ENCODE measurements around the gene BAIAP3.
A peak's percentile ranks its signal among the peaks of the same experiment; 100 is the strongest.
"Not testable (repeated sequence)": the region's sequence is repeated elsewhere in the genome, so short reads cannot be mapped to it uniquely, and the experiment has no call there.

Gene BAIAP3

DNA sequence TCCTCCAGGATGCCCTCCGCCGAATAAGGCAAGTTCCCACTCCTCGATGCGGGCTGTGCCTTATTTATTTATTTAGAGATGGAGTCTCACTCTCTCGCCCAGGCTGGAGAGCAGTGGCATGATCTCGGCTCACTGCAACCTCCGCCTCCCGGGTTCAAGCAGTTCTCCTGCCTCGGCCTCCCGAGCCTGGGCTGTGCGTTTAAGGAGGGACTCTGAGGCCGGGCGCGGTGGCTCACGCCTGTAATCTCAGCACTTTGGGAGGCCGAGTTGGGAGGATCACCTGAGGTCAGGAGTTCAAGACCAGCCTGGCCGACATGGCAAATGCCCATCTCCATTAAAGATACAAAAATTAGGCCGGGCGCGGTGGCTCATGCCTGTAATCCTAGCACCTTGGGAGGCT, 5.3 kb upstream of the BAIAP3 start:
- DNase-seq (ENCODE audit: low spot score in 2 of 2); H3K9me3 ChIP-seq; in situ Hi-C loops (cut with MboI; ENCODE audit: low sequenced_read_pairs); H3K4me3 ChIP-seq; H3K4me1 ChIP-seq: not testable (repeated sequence)
- H3K36me3 ChIP-seq (replicated peaks): peaks cover 18% of the 10 kb centered on the region
- peaks cover 17% of the 10 kb centered on the region for H3K27me3 ChIP-seq (ENCODE audit: low read depth)

- DNase-seq (ENCODE audit: low spot score in 2 of 2); H3K36me3 ChIP-seq (replicated peaks); H3K4me1 ChIP-seq; H3K4me3 ChIP-seq; in situ Hi-C loops (cut with MboI; ENCODE audit: low sequenced_read_pairs); H3K9me3 ChIP-seq: not testable (repeated sequence)
- peaks cover 24% of the 10 kb centered on the region for H3K27me3 ChIP-seq (ENCODE audit: low read depth)
Measured at GRCh38 chr16:1328961-1329360, 4.5 kb upstream of the BAIAP3 start.

DNA sequence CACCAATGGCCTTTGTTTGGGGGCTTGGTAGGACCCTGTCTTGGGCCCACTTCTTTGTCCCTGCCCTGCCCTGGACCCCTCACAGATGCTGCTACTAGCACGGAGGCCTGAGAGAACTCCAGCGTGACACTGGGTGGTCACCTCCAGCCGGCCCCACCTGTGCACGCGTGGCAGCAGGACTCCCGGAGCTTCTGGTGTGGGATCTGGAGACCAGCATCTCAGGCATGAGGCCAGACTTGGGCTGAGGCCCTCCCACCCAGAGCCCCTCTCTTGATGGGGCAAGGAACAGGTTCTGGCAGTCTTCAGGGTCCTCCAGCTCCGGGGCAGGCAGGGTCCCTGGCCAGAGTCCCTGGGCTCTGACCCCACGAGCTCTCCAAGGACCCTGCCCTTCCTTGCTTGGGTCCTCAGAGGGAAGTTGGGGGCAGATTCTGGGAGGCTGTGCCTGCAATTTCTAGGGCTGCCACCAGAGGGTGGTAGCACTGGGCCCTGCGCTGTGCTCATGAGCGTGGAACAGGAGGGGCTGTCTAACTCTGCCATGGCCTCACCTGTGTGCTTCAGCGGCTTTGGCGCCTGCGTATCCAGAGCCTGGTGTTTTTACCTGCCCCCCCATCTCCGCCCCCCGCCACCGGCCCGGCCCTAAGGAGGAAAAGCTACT, 3.1 kb upstream of the BAIAP3 start:
- H3K4me1 ChIP-seq: no peaks in the 10 kb centered on the region
- DNase-seq (ENCODE audit: low spot score in 2 of 2): no peak
- peaks cover 38% of the 10 kb centered on the region for H3K27me3 ChIP-seq (ENCODE audit: low read depth)
- no peaks in the 10 kb centered on the region; the same call in 1 of the 2 replicates for H3K36me3 ChIP-seq (replicated peaks)
- in situ Hi-C loops (cut with MboI; ENCODE audit: low sequenced_read_pairs): no loop called here
- peaks cover 5% of the 10 kb centered on the region; the same call in 1 of the 2 replicates for H3K9me3 ChIP-seq
- no peak overlapping the region for H3K4me3 ChIP-seq

GRCh38 chr16:1330931-1331711, 2.3 kb upstream of the BAIAP3 start:
- DNase-seq (ENCODE audit: low spot score in 2 of 2): no peak
- peaks cover 5% of the 10 kb centered on the region; the same call in 1 of the 2 replicates for H3K9me3 ChIP-seq
- in situ Hi-C loops (cut with MboI; ENCODE audit: low sequenced_read_pairs): no loop called here
- peaks cover 45% of the 10 kb centered on the region for H3K27me3 ChIP-seq (ENCODE audit: low read depth)
- H3K36me3 ChIP-seq (replicated peaks): no peaks in the 10 kb centered on the region
- no peak overlapping the region for H3K4me3 ChIP-seq
- no peaks in the 10 kb centered on the region for H3K4me1 ChIP-seq

DNA sequence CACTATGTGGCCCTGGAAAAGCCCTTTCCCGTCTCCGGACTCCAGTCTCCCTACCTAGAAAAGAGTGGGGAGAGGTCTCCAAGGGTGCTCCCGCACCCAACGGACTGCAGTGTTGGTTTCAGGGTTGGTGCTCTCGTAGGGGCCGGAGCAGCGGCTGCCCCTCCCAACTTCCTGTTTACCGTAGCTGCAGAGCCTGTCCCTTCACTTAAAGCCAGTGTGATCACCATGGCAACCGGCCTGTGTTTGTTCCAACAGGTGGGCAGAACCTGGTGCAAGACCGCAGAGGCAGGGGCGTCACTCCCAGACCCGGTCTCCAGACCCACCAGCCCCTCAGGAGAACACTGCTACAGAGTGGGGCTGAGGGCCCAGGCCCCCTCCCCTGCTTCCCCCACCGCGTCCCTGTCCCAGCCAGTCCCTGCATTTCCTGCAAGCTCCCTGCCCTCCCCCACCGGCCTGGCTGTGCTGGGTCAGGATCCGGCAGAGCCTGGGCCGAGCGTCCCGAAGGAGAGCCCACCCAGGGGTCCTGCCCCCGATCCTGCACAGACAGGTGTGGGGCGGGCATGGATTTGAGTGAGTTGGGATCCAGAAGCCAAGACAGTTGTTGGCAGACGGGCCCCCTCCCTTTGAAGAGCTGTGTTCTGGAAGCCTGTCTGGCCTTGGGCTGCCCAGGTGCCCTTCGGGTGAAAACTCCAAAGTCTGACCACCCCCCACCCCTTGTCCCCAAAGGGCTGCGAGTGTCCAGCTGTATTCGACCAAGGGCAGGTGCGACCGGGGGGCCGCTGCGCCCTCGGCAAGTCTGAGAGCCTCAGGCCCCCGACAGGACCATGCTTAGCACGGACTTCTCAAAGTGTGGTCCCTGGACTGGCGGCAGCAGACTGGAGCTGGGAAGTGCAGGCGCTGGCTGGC, 1.5 kb upstream of the BAIAP3 start:
- Histone ChIP-seq H3K9me3 (peaks cover 5% of the 10 kb centered on the region; the same call in 1 of the 2 replicates), H3K36me3 (replicated peaks) (no peaks in the 10 kb centered on the region), H3K4me1 (no peaks in the 10 kb centered on the region), H3K4me3 (no peak overlapping the region), H3K27me3 (ENCODE audit: low read depth) (peaks cover 54% of the 10 kb centered on the region)
- in situ Hi-C loops (cut with MboI; ENCODE audit: low sequenced_read_pairs): no loop called here
- DNase-seq (ENCODE audit: low spot score in 2 of 2): peak in 1 of 2 experiments; percentile 74

DNA sequence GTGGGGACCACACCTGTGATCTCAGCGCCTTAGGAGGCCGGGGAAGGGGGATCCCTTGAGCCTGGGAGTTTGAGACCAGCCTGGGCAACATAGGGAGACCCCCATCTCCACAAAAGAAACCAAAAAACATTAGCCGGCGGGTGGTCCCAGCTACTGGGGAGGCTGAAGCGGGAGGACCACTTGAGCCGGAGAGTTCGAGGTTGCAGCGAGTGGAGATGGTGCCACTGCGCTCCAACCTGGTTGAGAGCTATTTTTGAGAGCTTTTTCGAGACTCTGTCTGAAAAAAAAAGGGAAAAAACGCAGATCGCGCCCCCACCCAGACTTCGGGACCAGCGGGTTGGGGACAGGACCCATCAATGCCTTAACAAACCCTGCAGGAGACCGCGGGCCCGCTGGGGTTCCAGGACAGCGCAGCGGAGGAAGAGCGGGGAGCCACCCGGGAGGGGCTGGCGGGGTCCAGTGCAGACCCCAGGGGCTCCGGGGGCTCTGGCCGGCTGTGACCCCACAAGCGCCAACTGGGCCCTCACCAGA, 762 bp upstream of the BAIAP3 start:
- in situ Hi-C loops (cut with MboI; ENCODE audit: low sequenced_read_pairs): no loop called here

GRCh38 chr16:1333854-1334700, 632 bp downstream of the BAIAP3 start:
- no peaks in the 10 kb centered on the region for H3K36me3 ChIP-seq (replicated peaks)
- H3K9me3 ChIP-seq: peaks cover 5% of the 10 kb centered on the region; the same call in 1 of the 2 replicates
- no peak for DNase-seq (ENCODE audit: low spot score in 2 of 2)
- H3K4me3 ChIP-seq: peak overlapping the region; percentile 14
- no peaks in the 10 kb centered on the region for H3K4me1 ChIP-seq
- peaks cover 67% of the 10 kb centered on the region for H3K27me3 ChIP-seq (ENCODE audit: low read depth)
- in situ Hi-C loops (cut with MboI; ENCODE audit: low sequenced_read_pairs): no loop called here

More for the DNA sequence above, 762 bp upstream of the BAIAP3 start:
- no peak for DNase-seq (ENCODE audit: low spot score in 2 of 2)
- no peaks in the 10 kb centered on the region for H3K4me1 ChIP-seq
- peaks cover 5% of the 10 kb centered on the region; the same call in 1 of the 2 replicates for H3K9me3 ChIP-seq
- H3K4me3 ChIP-seq: no peak overlapping the region
- H3K27me3 ChIP-seq (ENCODE audit: low read depth): peaks cover 58% of the 10 kb centered on the region
- no peaks in the 10 kb centered on the region for H3K36me3 ChIP-seq (replicated peaks)

- in situ Hi-C loops (cut with MboI; ENCODE audit: low sequenced_read_pairs): no loop called here
- no peak for DNase-seq (ENCODE audit: low spot score in 2 of 2)
- Histone ChIP-seq H3K9me3 (peaks cover 5% of the 10 kb centered on the region; the same call in 1 of the 2 replicates), H3K4me1 (no peaks in the 10 kb centered on the region), H3K4me3 (no peak overlapping the region), H3K36me3 (replicated peaks) (no peaks in the 10 kb centered on the region), H3K27me3 (ENCODE audit: low read depth) (peaks cover 68% of the 10 kb centered on the region)
Measured at GRCh38 chr16:1334739-1335138, 1.3 kb downstream of the BAIAP3 start.

GRCh38 chr16:1335211-1335971, 1.9 kb downstream of the BAIAP3 start:
- H3K27me3 ChIP-seq (ENCODE audit: low read depth): peaks cover 68% of the 10 kb centered on the region
- DNase-seq (ENCODE audit: low spot score in 2 of 2): no peak
- no peak overlapping the region for H3K4me3 ChIP-seq
- in situ Hi-C loops (cut with MboI; ENCODE audit: low sequenced_read_pairs): no loop called here
- no peaks in the 10 kb centered on the region for H3K36me3 ChIP-seq (replicated peaks)
- no peaks in the 10 kb centered on the region for H3K4me1 ChIP-seq
- H3K9me3 ChIP-seq: peaks cover 2% of the 10 kb centered on the region; the same call in 1 of the 2 replicates

DNA sequence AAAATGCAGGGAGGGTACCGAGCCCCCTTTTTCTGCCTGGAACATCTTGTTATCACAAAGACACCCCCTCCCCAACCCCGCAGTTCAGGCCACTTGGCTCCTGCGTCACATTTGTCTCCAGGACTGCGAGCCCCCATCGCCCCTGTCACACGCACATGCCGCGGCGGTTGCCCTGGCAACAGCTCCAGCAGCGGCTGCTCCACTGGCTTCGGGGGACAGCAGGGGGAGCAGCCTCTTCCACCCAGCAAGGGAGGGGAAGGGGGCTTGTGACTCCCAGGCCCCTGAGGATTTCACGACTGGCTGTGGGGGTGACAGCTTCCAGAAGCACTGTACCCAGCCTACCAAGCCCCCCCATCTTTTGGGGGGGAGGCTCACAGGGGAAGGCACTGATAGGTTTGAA, 2.6 kb downstream of the BAIAP3 start:
- no peak for DNase-seq (ENCODE audit: low spot score in 2 of 2)
- no peaks in the 10 kb centered on the region for H3K36me3 ChIP-seq (replicated peaks)
- H3K4me3 ChIP-seq: no peak overlapping the region
- no peaks in the 10 kb centered on the region for H3K9me3 ChIP-seq
- in situ Hi-C loops (cut with MboI; ENCODE audit: low sequenced_read_pairs): no loop called here
- H3K4me1 ChIP-seq: no peaks in the 10 kb centered on the region
- H3K27me3 ChIP-seq (ENCODE audit: low read depth): peaks cover 68% of the 10 kb centered on the region

DNA sequence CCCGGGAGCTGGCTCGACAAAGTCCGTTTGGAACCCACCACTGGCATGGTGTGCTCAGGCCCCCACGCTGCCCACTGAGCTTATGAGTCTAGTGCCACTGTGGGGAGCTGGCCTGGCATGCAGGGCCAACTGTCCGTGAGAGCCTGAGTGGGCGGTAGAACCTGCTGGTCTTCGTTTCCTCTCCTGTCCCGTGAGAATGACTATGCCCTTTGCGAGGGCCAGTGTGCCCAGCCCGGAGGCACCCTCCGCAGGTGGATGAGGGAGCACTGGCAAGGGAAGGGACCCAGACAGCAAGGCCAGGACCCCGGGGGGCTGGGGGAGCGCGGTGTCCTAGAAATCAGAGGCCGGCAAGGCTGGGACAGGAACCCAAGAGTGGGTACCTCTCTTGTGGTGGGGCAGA, 3.2 kb downstream of the BAIAP3 start:
- Histone ChIP-seq H3K36me3 (replicated peaks) (no peaks in the 10 kb centered on the region), H3K27me3 (ENCODE audit: low read depth) (peaks cover 66% of the 10 kb centered on the region), H3K9me3 (no peaks in the 10 kb centered on the region), H3K4me1 (no peaks in the 10 kb centered on the region), H3K4me3 (no peak overlapping the region)
- no peak for DNase-seq (ENCODE audit: low spot score in 2 of 2)
- in situ Hi-C loops (cut with MboI; ENCODE audit: low sequenced_read_pairs): no loop called here

DNA sequence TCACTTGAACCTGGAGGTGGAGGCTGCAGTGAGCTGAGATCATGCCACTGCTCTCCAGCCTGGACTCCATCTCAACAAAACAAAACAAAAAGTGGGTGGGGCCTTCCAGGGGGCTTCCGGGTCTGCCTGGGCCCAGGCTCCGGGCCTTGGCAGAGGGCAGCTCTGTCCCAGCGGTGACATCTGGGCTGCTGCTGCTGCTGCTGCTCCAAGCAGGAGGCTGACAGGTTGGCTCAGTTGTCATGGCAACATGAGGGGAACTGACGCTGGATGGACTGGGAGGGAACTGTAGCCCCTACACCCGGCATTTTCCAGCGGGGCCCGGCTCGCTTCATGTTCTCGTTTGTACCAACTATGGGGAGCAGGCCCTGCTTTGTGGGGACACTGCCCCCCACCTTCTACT, 4.0 kb downstream of the BAIAP3 start:
- in situ Hi-C loops (cut with MboI; ENCODE audit: low sequenced_read_pairs): no loop called here
- no peak for DNase-seq (ENCODE audit: low spot score in 2 of 2)
- Histone ChIP-seq H3K36me3 (replicated peaks) (no peaks in the 10 kb centered on the region), H3K4me1 (peaks cover 2% of the 10 kb centered on the region; the same call in 1 of the 2 replicates), H3K4me3 (no peak overlapping the region), H3K27me3 (ENCODE audit: low read depth) (peaks cover 57% of the 10 kb centered on the region), H3K9me3 (no peaks in the 10 kb centered on the region)
